Activated CD8-positive, alpha-beta memory T cell treated with anti-CD3 and anti-CD28 coated beads for 4 hours (primary cell): ENCODE data around the gene NUDC.

ENCODE experiments used
- DNase-seq, 2 donors: peaks; one replicate each; pipeline ENCODE4 v3.0.0-alpha.2; 2020; ENCODE audit warnings: low read depth in 2 of 2

The NUDC gene

GRCh38 chr1:26951216-26951615 is 29.7 kb downstream of the NUDC start:
- no peak for DNase-seq

GRCh38 chr1:26951821-26952497 is 30.4 kb downstream of the NUDC start:
- no peak for DNase-seq

GRCh38 chr1:26953374-26953773 is 31.8 kb downstream of the NUDC start:
- DNase-seq: no peak

DNA sequence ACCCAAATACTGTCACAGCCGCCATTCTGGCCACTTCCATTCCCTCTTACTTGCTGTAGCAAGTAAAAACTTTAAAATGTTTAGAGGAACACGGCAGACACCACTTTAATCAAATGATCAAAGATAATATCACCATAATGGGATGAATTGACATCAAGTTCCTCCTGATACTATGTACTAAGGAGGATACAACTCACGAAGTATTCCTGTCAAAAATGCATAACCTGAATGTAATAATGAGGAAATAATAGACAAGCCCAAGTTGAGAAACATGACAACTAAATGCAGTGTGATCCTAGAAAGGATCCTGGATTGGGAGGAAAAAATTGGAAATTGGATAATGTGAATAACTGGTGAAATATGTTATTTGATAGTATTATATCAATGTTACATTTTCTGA is 34.8 kb downstream of the NUDC start:
- no peak for DNase-seq

GRCh38 chr1:26957306-26957705 is 35.8 kb downstream of the NUDC start:
- no peak for DNase-seq

DNA sequence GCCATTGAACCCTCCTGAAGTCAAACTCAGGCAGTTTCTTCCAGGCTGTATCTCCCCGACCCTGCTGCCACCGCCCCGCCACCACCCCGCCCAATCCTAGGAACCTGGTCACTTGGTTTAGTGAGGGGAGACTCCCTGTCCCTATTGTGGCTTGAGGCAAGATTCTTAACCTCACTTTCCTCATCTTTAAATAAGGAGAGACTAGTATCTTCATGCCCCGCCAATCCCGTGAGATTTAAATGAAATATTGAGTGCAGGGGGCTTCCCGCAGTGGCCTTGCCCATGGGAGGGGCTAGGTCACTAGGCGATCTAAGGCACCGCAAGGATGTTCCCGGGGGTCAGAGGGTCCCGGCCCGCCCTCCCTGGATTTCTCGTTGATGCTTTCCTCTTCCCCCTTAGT is 37.7 kb downstream of the NUDC start:
- no peak for DNase-seq

DNA sequence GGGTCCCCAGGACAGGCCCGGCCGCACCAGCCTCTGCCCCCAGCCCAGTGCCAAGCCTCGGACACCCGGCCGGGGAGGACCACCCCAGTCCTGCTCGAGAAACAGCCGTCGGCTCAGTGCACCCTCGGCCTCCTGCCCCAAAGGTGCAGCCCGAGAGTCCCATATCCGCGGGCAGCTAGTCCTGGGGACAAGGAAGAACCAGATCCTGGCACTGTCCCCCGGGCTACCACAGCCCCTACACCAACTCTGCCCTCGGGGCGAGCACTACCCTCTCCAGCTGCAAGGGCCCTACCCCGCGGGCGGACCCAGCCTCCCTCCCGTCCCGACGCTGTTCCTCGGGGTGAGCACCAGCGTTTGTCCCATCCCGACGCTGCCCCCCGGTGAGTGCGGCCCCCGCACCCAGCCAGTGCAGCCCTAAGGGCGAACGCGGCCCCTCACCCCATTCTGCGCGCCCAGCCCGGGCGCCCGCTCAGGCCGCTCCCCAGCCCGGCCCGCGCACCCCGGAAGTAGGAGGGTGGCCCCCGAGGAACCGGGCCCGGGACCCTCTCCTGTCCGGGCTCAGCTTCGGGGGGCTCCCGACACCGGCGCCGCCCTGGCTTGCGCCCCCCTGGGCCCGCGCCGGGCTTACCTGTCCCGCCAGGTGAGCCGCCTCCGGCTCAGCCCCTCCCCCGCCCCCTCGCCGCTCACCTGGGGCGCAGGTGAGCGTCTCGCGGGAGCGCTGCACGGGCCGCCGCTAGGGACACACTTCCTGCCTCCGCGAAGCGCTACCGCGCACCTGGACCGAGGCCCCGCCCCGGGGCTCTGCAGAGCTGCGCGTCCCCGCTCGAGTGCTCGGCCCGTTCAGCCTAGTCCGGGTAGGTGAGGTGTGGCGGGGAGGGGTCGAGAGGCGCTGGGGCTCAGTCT is 38.4 kb downstream of the NUDC start, which contains the start of gene KDF1:
Gene KDF1 (minus strand): TSS at position 747 of the 903 bp plus-strand sequence. CDS start 8,088 bp downstream, outside the sequence.
- DNase-seq: peak; percentile 6 to 18

GRCh38 chr1:26960625-26960966 is 39.1 kb downstream of the NUDC start:
- no peak for DNase-seq

DNA sequence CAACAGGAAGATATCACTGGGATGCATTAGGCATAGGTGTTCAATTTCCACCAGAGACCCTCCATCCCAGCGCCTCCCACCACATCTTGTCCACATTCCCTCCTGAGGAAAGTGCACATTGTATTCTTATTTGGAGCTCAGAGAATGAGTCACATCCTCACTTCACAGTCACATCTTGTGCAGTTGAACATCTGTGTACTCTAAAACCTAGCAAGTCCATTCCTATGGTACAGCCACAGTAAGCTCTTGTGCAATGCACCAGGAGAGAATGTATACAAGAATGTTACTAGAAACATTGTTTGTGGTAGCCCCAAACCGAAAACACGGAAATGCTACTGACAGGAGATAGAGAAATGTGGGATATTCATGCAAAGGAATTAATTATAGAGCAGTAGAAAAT is 40.3 kb downstream of the NUDC start:
- no peak for DNase-seq

DNA sequence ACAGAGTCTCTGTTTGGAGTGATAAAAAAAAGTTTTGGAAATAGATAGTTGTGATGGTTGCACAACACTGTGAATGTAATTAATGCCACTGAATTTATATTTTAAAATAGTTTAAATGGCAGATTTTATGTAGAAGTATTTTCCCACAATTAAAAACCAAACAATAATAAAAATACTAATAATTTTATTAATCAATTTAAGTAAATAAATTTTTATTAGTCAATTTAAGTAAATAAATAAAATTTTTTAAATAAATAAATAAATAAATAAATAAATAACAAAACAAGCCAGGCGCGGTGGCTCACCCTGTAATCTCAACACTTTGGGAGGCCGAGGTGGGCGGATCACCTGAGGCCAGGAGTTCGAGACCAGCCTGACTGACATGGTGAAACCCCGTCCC is 43.7 kb downstream of the NUDC start:
- DNase-seq: no peak

DNA sequence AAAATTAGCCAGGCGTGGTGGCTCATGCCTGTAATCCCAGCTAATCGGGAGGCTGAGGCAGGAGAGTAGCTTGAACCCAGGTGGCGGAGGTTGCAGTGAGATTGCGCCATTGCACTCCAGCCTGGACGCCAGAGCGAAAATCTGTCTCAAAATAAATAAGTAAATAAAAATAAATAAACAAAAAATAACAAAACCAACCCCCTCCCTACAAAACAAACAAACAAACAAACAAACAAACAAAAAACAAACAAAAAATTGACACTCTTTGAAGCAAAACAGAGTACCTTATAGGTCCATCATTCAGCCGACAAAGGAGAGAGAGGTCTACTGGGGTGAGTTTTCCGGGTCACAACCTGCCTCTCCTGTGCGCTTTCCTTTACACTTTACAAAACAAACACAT is 44.1 kb downstream of the NUDC start:
- DNase-seq: no peak

DNA sequence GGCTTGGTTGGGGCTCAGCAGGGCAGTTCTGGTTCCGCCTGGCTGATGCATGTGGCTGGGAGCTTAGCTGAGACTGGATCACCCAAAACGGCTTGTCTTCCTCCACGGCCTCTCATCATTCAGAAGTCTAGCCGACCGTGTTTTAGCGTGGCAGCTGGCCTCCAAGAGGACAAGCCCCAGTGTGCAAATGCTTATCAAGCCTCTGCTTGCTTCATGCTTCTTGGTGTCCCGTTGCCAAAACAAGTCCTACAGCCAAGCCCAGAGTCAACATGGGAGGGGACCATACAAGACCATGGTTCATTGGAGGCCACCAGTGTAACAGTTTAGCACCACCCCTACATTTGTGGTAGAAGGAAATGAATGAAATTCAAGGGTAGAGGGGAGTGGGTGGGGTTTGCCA is 49.3 kb downstream of the NUDC start:
- no peak for DNase-seq

DNA sequence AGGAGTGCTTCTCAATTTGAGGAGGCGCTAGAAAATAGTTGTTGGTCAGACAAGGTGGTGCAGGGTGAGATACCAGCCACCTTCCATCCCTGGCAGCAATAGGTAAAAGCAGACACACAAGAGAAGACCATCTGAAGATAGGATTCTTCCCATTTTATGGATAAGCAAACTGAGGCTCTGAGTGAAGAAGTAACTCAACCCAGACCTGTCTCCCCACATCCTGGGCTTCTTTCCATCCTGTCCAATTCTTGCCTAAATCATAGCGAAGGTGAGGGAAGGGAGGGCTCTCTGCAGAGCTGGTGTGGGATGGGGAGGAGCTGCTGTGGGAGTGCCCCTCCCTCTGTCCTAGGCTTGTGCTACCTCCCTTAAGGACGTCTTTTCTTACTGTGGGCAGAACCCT is 50.0 kb downstream of the NUDC start:
- no peak for DNase-seq

- no peak for DNase-seq
These were observed 50.8 kb downstream of the NUDC start for GRCh38 chr1:26972390-26972789.

GRCh38 chr1:26972821-26973220 is 51.3 kb downstream of the NUDC start:
- DNase-seq: no peak

- DNase-seq: no peak
These were observed 55.3 kb downstream of the NUDC start for GRCh38 chr1:26976621-26977510.

GRCh38 chr1:26978901-26979300 is 57.4 kb downstream of the NUDC start:
- no peak for DNase-seq

- no peak for DNase-seq
These were observed 59.8 kb downstream of the NUDC start for GRCh38 chr1:26981146-26981846.

DNA sequence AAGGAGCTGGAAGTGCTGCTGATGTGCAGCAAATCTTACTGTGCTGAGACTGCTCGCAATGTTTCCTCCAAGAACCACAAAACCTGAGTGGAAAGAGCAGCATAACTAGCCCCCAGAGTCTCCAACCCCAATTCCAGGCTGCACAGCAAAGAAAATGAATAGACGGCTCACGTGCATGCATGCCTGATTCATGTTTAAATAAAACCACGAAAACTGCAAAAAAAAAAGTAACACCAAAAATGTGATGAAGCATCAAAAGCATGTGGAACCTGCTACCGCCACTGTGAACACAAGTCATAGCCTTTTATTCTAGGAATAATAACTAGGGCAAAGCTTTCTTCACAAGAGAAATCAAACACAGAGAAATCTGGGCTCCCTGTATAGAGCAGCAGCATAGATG is 62.3 kb downstream of the NUDC start:
- DNase-seq: no peak

DNA sequence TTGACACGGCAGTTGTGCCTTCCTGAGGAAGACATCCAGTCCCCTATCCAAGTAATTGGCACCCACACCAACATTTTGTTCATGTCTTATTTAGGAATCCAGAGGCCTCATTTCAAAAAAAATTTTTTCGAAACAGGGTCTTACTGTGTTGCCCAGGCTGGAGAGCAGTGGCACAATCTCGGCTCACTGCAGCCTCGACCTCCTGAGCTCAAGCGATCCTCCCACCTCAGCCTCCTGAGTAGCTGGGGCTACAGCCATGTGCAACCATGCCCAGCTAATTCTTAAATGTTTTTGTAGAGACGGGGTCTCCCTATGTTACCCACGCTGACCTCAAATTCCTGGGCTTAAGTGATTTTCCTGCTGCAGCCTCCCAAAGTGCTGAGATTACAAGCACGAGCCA is 62.7 kb downstream of the NUDC start:
- DNase-seq: no peak

- DNase-seq: no peak
These were observed 65.1 kb downstream of the NUDC start for GRCh38 chr1:26986658-26987057.
